Measurements from ENCODE around the gene ASTN2. TPM values are rescaled to one million over a fixed set of nuclear protein-coding genes. Genes with fewer than 3 reads are reported as not detected.

Gene ASTN2
- total and polyA plus RNA-seq, 9 of the 15 experiments (the other 6 are each of a cell fraction or from before 2014, with no cell fraction given): 0.56 to 3.5 (median 1.9) TPM

DNA sequence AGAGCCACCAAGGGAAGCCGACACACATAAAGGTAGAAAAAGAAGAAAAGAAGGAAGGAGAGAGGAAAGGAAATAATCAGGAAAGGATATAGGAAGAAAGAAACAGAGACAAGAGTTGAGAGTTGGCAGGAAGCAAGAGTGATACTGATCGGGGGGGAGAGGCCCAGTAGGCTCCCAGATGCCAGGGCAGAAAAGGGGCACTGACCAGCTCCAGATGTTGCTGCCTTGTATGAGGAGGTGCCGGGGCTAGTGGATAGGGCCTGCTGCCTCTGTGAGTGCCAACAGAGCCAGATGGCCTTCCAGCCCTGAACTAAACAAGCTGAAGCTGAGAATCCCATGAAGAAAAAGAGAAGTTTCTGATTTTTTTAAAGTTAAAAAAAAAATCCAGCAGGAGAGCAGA lies 809.8 kb downstream of the ASTN2 start (continued):
- no peak for TF ChIP-seq ZBTB49 (CRISPR knock-in tag; IDR thresholded peaks at IDR 0.05; ENCODE audit: borderline replicate concordance)
- TF ChIP-seq, protein P1, sequence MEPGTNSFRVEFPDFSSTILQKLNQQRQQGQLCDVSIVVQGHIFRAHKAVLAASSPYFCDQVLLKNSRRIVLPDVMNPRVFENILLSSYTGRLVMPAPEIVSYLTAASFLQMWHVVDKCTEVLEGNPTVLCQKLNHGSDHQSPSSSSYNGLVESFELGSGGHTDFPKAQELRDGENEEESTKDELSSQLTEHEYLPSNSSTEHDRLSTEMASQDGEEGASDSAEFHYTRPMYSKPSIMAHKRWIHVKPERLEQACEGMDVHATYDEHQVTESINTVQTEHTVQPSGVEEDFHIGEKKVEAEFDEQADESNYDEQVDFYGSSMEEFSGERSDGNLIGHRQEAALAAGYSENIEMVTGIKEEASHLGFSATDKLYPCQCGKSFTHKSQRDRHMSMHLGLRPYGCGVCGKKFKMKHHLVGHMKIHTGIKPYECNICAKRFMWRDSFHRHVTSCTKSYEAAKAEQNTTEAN (CRISPR knock-in tag; IDR thresholded peaks at IDR 0.05): no peak
- no peak for TF ChIP-seq L3MBTL2 (IDR thresholded peaks at IDR 0.05)
- TF ChIP-seq ZNF212 (CRISPR knock-in tag; IDR thresholded peaks at IDR 0.05): no peak

DNA sequence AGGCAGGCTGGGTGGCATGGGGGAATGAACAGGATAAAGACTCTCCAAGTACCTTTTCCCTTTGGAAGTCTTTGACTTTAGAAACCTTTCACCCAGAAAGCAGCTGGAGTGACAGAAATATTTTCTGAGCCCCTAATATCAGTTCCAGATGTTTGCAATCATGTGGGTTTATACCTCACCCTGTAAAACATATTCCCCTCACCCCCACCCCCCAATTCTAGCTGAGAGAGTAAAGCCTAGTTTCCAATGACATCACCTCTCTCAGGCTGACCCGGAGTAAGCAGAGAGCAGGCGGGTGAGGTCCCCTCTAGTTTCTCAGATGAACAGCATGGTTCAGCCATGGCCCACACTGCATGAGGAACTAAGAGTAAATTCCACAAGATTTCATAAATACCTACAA lies 810.6 kb downstream of the ASTN2 start:
- Histone ChIP-seq H3K27me3 (ENCODE audit: control insufficient read depth in 2 of 2, insufficient read depth in 2 of 2, low read length in 2 of 2) (no peaks in the 10 kb centered on the region), H3K4me1 (replicated peaks in 1 of 2; ENCODE audit: control insufficient read depth in 2 of 2, insufficient read depth in 2 of 2, low read length in 2 of 2) (no peaks in the 10 kb centered on the region), H3K4me2 (ENCODE audit: insufficient read depth, low read length) (no peak overlapping the region), H3K9me3 (replicated peaks; ENCODE audit: control insufficient read depth, insufficient read depth, low read depth, low read length) (no peaks in the 10 kb centered on the region), H3K36me3 (ENCODE audit: control insufficient read depth, insufficient read depth, low read length) (no peaks in the 10 kb centered on the region), H3K4me3 (no peak overlapping the region), H4K20me1 (replicated peaks; ENCODE audit: control insufficient read depth, insufficient read depth, low read length) (no peaks in the 10 kb centered on the region), H3K9me1 (ENCODE audit: control insufficient read depth, insufficient read depth, low read length) (no peaks in the 10 kb centered on the region), H2AFZ (ENCODE audit: low read depth, low read length) (no peak overlapping the region), H3K79me2 (ENCODE audit: control insufficient read depth, insufficient read depth, low read length) (no peaks in the 10 kb centered on the region), H3K27ac (ENCODE audit: extremely low read depth, low read depth, low read length) (no peak overlapping the region), H3K9ac (ENCODE audit: insufficient read depth in 1 of 2, low read depth in 2 of 2, low read length in 2 of 2) (no peak overlapping the region)
- 3% methylated on average over 2 of the region's 2 CpGs for WGBS (ENCODE audit: insufficient coverage, low coverage, missing lambda C conversion rate)
- DNase-seq (ENCODE audit: extremely low read depth in 1 of 4, low spot score in 3 of 4) (no peak), FAIRE-seq (no peak), ATAC-seq (no peak)
- ChIA-PET POLR2A (interaction anchor here (0.6 to 1.2 kb wide), 2 partner anchors 511 to 1012 kb away, joined by 3 read pairs; no protein-coding TSS in a partner anchor), CTCF (ENCODE audit: low intra/inter-chr PET ratio) (no interaction called here)
- no TSS peak for BruUV-seq (replicated peaks)
- TF ChIP-seq POLR3G (IDR thresholded peaks at IDR 0.05; ENCODE audit: extremely low read depth, insufficient read length, insufficient replicate concordance): no peak
- TF ChIP-seq HSF4 (CRISPR knock-in tag; IDR thresholded peaks at IDR 0.05; ENCODE audit: borderline replicate concordance): no peak
- TF ChIP-seq CUX1 (CRISPR knock-in tag; IDR thresholded peaks at IDR 0.05): no peak
- intact Hi-C loops (cut with micrococcal nuclease) (no loop called here), in situ Hi-C loops (cut with MboI) (no loop called here)

All from K562 (cell line).